Osteocyte (in vitro differentiated cells): ENCODE data around the gene CKLF. TPM values are rescaled to one million over a fixed set of nuclear protein-coding genes. Genes with fewer than 3 reads are reported as not detected.
A peak's percentile ranks its signal among the peaks of the same experiment; 100 is the strongest.

Experiments
- DNase-seq: peaks from one replicate; pipeline ENCODE4 v3.0.0; 2021; ENCODE audit warnings: mixed read lengths; ENCODE audit not compliant: unreplicated experiment; ENCODE audit errors: extremely low spot score
- H3K27ac Mint-ChIP-seq: one replicate; pipeline ENCODE4 v1.8.0; 2021; ENCODE audit warnings: mild to moderate bottlenecking, mixed read lengths; ENCODE audit not compliant: unreplicated experiment
- H3K27me3 Mint-ChIP-seq: one replicate; pipeline ENCODE4 v1.8.0; 2021; ENCODE audit warnings: mixed read lengths; ENCODE audit not compliant: unreplicated experiment
- H3K36me3 Mint-ChIP-seq: one replicate; pipeline ENCODE4 v1.8.0; 2021; ENCODE audit warnings: mixed read lengths; ENCODE audit not compliant: unreplicated experiment
- H3K4me1 Mint-ChIP-seq: one replicate; pipeline ENCODE4 v1.8.0; 2021; ENCODE audit warnings: mixed read lengths; ENCODE audit not compliant: unreplicated experiment
- H3K4me3 Mint-ChIP-seq: one replicate; pipeline ENCODE4 v1.8.0; 2021; ENCODE audit warnings: mild to moderate bottlenecking, moderate library complexity, mixed read lengths; ENCODE audit not compliant: unreplicated experiment
- H3K9me3 Mint-ChIP-seq: one replicate; pipeline ENCODE4 v1.8.0; 2021; ENCODE audit warnings: mixed read lengths; ENCODE audit not compliant: unreplicated experiment
- total RNA-seq: library from RNA; stranded (reverse); gene quantifications from 2 replicates; pipeline ENCODE4 v1.2.1, GENCODE V29; 2021
- TF ChIP-seq, protein P1 (sequence below): fragments of 200-600 bp; sonication (generic); IDR thresholded peaks from 2 replicates; pipeline ENCODE4 v1.5.0; 2021; ENCODE audit warnings: antibody characterized with exemption, mild to moderate bottlenecking, moderate library complexity

CKLF gene
- total RNA-seq, 1 donor from 2014 or later = 41.5 TPM

DNA sequence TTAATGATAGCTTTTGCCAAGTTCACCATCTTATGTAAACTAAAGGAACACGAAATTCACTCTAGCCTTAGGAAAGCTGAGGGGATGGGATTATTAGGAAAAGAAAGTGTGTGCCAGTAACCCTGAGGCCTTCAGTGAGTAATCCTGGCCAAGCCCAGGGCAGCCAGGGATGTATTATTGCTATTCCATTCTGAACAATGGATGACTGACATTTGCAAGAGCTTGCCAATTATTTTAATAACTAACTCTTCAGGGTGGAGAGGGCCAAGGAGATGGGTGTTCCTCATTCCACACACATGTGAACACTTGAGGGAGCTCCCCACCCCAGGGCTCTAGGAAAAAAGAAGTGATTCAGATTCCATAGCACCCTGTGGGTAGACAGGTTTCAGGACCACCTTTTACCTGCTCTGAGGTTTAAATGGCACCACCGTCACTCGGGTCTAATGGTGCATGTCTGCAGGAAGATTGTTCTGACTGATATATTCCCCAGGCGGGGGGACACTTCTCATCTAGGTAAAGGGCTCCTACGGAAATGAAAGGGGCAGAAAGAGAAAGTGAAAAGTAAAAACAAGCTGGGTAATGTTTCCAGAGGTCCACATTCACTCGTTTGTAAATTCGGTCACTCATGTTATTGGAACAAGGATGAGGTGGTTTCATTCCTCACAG, 44.0 kb upstream of the CKLF start:
- Mint-ChIP-seq H3K4me1 (peaks cover 61% of the 10 kb centered on the region), H3K36me3 (peaks cover 7% of the 10 kb centered on the region), H3K9me3 (no peaks in the 10 kb centered on the region), H3K27me3 (no peaks in the 10 kb centered on the region), H3K27ac (peak overlapping the region; percentile 87), H3K4me3 (no peak overlapping the region)
- no peak for DNase-seq
- TF ChIP-seq, protein P1, sequence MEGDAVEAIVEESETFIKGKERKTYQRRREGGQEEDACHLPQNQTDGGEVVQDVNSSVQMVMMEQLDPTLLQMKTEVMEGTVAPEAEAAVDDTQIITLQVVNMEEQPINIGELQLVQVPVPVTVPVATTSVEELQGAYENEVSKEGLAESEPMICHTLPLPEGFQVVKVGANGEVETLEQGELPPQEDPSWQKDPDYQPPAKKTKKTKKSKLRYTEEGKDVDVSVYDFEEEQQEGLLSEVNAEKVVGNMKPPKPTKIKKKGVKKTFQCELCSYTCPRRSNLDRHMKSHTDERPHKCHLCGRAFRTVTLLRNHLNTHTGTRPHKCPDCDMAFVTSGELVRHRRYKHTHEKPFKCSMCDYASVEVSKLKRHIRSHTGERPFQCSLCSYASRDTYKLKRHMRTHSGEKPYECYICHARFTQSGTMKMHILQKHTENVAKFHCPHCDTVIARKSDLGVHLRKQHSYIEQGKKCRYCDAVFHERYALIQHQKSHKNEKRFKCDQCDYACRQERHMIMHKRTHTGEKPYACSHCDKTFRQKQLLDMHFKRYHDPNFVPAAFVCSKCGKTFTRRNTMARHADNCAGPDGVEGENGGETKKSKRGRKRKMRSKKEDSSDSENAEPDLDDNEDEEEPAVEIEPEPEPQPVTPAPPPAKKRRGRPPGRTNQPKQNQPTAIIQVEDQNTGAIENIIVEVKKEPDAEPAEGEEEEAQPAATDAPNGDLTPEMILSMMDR = no peak

DNA sequence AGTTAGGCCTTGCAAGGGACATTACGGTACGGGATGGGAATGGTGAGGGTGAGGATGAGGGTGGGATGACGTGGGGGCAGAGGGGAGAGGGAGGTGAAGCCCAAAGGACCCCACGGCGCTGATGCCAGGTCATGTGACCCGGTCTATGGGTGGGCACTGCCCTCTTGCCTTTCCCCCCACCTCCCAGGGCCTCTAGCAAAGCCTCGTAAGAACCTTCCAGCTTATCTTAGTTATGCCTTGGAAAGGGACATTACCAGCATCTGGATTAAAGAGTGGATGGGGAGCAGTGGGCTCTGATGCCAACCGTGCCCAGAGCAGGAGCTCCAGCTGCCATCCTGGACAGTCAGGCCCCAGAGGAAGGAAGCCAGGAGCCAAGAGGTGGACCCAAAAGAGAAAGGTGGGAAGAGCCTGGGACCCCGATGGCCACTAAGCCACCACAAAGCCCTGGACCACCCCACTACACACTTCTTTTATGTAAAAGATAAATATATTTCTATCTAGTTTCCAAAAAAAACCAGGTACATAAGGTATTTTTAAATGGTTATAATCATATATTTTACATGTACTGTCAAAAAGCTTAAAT, 43.4 kb upstream of the CKLF start:
- Mint-ChIP-seq H3K27ac (peak overlapping the region; percentile 87), H3K4me1 (peaks cover 55% of the 10 kb centered on the region), H3K27me3 (no peaks in the 10 kb centered on the region), H3K4me3 (no peak overlapping the region), H3K9me3 (no peaks in the 10 kb centered on the region), H3K36me3 (peaks cover 7% of the 10 kb centered on the region)
- TF ChIP-seq, protein P1 = no peak
- DNase-seq = no peak

DNA sequence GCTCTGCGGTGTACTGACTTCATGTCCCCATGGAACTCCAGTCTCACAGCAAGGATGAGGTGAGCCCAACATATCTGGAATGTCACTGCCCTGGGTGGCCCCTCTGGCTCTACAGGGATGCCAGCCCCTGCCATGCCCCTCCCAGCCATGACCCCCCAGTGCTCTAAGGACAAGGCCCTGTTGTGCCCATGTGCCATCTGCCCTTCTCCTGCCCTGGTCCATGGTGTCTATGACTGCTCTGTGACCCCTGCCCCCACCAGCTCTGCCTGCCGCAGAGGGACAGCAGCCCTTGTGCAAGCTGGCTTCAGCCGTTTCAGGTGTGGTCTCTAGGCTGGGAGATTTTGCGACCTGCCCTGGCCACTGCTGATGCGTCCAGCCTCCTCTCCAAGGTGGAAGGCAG, 42.8 kb upstream of the CKLF start:
- Mint-ChIP-seq H3K27ac (no peak overlapping the region), H3K9me3 (no peaks in the 10 kb centered on the region), H3K4me3 (no peak overlapping the region), H3K4me1 (peaks cover 52% of the 10 kb centered on the region), H3K27me3 (no peaks in the 10 kb centered on the region), H3K36me3 (peaks cover 9% of the 10 kb centered on the region)
- TF ChIP-seq, protein P1 = no peak
- no peak for DNase-seq

DNA sequence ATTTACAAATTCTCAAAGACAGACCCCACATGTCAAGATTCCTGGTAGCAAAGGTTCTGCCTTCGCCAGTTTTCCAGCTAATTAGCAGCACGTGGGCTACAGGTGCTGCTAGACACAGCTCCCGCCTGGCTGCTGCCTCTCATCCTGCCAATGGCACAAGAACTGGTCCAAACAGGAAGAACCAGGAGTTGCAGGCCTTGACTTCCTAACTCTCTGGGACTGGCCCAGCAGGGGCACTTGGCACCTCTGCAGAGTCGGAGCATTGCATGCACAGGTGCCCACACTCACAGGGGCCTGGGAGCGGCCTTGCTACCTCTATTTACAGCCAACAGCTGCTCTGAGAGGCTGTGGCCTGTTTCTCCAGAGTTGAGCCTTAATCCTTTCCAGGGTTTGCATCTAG, 42.1 kb upstream of the CKLF start:
- Mint-ChIP-seq H3K9me3 (no peaks in the 10 kb centered on the region), H3K4me1 (peaks cover 54% of the 10 kb centered on the region), H3K36me3 (peaks cover 12% of the 10 kb centered on the region), H3K4me3 (no peak overlapping the region), H3K27me3 (no peaks in the 10 kb centered on the region), H3K27ac (peak overlapping the region; percentile 92)
- DNase-seq = no peak
- TF ChIP-seq, protein P1 = no peak

DNA sequence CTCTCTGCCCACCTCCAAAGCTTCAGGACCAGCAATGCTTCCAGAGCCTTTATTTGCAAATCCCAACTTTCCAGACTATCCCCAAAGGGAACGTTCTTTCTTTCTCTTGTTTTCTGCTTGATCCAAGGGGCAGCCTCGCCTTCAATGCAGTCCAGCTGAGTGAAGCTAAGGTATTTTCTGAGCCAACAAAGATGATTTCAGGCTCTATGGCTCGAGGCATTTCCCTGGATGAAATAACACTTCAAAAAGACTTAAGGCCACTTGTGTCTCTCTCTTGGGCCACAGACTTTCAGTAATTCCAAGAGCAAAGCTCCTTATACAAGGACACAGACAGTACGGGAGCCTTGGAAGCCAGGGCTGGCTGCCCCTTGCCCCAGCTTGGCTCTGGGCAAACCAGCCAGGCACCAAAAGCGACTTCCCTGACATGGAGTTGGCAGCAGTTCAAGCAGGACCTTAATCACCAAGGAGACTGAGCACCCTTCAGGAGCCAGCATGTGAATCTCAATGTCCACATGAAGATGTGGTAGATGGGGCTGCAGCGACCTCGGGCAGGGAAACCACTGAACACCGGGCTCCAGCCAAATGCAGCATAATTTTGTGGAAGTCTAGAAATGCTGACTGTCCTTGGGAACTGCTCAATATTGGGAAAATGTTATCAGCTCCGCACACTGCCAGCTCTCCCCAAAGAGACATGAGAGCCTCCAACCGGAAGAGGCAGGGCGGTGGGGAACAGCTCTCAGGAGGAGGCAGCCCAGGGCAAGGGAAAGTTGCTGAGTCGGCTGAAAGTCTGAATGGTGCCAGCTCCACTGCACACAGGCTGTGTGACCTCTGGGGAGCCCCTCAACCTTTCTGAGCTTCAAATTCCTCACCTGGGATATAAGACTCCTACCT, 41.4 kb upstream of the CKLF start:
- DNase-seq = no peak
- TF ChIP-seq, protein P1 = no peak
- Mint-ChIP-seq H3K9me3 (no peaks in the 10 kb centered on the region), H3K27me3 (no peaks in the 10 kb centered on the region), H3K4me1 (peaks cover 59% of the 10 kb centered on the region), H3K36me3 (peaks cover 15% of the 10 kb centered on the region), H3K4me3 (no peak overlapping the region), H3K27ac (peak overlapping the region; percentile 92)
